Small intestine (tissue), 7 donors: ENCODE data around the gene GLIPR1. TPM values are rescaled to one million over a fixed set of nuclear protein-coding genes. Genes with fewer than 3 reads are reported as not detected.
"Not testable (repeated sequence)": the region's sequence is repeated elsewhere in the genome, so short reads cannot be mapped to it uniquely, and the experiment has no call there.

ENCODE experiments used
- DNase-seq, 2 donors: peaks; one replicate each; pipeline versions ENCODE4 v3.0.0 to v3.0.0-alpha.2; 2013
- FAIRE-seq: peaks from 2 replicates; lab custom pipeline; 2012; peaks lifted over from hg19 to GRCh38; lab: Jason Lieb, UNC
- H3K27ac ChIP-seq, 3 donors: one replicate each; pipeline ENCODE4 v1.5.1; 2013; ENCODE audit warnings: low read length in 2 of 3, mild to moderate bottlenecking in 2 of 3, control low read depth in 1 of 3, inconsistent platforms in 1 of 3, low read depth in 1 of 3, moderate library complexity in 1 of 3
- H3K27me3 ChIP-seq, 3 donors: one replicate each; pipeline ENCODE4 v1.6.1; 2013; ENCODE audit warnings: low read length in 3 of 3, inconsistent platforms in 1 of 3; ENCODE audit not compliant: control insufficient read depth in 3 of 3, insufficient read depth in 3 of 3
- H3K36me3 ChIP-seq, 3 donors: one replicate each; pipeline ENCODE4 v1.6.1; 2013; ENCODE audit warnings: low read length in 3 of 3, inconsistent platforms in 1 of 3, low read depth in 1 of 3, mild to moderate bottlenecking in 1 of 3, moderate library complexity in 1 of 3; ENCODE audit not compliant: control insufficient read depth in 3 of 3, insufficient read depth in 2 of 3
- H3K4me1 ChIP-seq, 3 donors: one replicate each; pipeline ENCODE4 v1.6.1; 2013; ENCODE audit warnings: low read length in 2 of 3, inconsistent platforms in 1 of 3, low read depth in 1 of 3, mild to moderate bottlenecking in 1 of 3, moderate library complexity in 1 of 3; ENCODE audit not compliant: control insufficient read depth in 3 of 3, insufficient read depth in 2 of 3
- H3K4me3 ChIP-seq, 3 donors: one replicate each; pipeline ENCODE4 v1.5.1; 2013; ENCODE audit warnings: low read length in 3 of 3, control low read depth in 1 of 3, inconsistent platforms in 1 of 3, low read depth in 1 of 3, mild to moderate bottlenecking in 1 of 3, moderate library complexity in 1 of 3
- H3K9me3 ChIP-seq, 2 donors: one replicate each; pipeline ENCODE4 v1.6.1; 2013; ENCODE audit warnings: low read depth in 1 of 2, low read length in 1 of 2; ENCODE audit not compliant: control insufficient read depth in 2 of 2, insufficient read depth in 1 of 2
- WGBS, 3 donors: extraction: QIAGEN DNeasy Blood & Tissue Kit; methylation state at CpG; one replicate each; pipeline ENCODE4 v1.1.7; 2013; 5-methylcytosine and 5-hydroxymethylcytosine counted together
- polyA plus RNA-seq, 4 donors: library from polyadenylated mRNA; stranded (reverse) in 3 of 4; unstranded in 1 of 4; fragments of 200-250 nt in 3 of 4; fragments of 120-200 nt in 1 of 4; gene quantifications; one replicate each; pipeline versions ENCODE4 v1.2.1 to v1.2.3, GENCODE V29; 2013
- donor health status: healthy with polysubstance abuse.
- donor health status: control.
- donor health status: control.
- donor health status: Bipolar disorder and iron deficiency.
- donor health status: healthy.

GLIPR1 gene
- polyA plus RNA-seq, 4 donors = 2.5 to 8.1 (median 3.0) TPM

GRCh38 chr12:75442454-75442853 is 38.1 kb upstream of the GLIPR1 start:
- not testable (repeated sequence) for H3K4me3 ChIP-seq, H3K27me3 ChIP-seq, H3K4me1 ChIP-seq, FAIRE-seq, H3K27ac ChIP-seq, H3K36me3 ChIP-seq
- peak; percentile 21 to 26 for DNase-seq
- H3K9me3 ChIP-seq = peaks cover 0 to 28% of the 10 kb centered on the region in 2 donors
- WGBS, 3 donors = 4 to 46% (median 18%) methylated on average over 3 of the region's 3 CpGs

GRCh38 chr12:75443709-75444108 is 36.8 kb upstream of the GLIPR1 start:
- DNase-seq (no peak), FAIRE-seq (no peak)
- Histone ChIP-seq H3K4me3 (no peak overlapping the region), H3K27ac (no peak overlapping the region), H3K4me1 (peaks cover 0 to 3% (median 3%) of the 10 kb centered on the region in 3 donors), H3K27me3 (no peaks in the 10 kb centered on the region), H3K9me3 (peaks cover 0 to 16% of the 10 kb centered on the region in 2 donors), H3K36me3 (no peaks in the 10 kb centered on the region)
- WGBS, 3 donors = 49 to 61% (median 54%) methylated on average over 3 of the region's 3 CpGs

DNA sequence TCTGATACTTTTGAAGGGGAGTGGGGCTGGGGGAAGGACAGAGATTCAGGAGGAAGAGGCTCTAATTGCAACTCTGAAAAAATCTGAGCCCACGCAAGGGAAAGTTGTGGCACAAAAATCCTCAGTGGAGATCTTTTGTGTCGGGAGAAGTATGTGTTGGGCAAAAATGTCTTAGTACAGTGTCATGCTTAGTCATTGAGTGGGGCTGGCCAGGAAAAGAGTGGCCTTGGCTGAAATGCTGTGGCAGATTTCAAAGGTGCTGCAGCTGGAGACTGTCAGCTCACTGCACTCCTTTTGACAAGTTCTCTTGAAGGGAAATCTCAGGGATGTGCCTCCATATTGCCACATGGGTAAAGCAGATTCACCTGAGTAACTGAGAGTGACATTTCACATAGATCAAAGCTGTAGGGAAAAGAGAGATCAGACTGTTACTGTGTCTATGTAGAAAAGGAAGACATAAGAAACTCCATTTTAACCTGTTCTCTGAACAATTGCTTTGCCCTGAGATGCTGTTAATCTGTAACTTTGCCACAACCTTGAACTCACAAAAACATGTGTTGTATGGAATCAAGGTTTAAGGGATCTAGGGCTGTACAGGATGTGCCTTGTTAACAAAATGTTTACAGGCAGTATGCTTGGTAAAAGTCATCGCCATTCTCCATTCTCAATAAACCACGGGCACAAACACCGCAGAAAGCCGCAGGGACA is 36.0 kb upstream of the GLIPR1 start:
- Histone ChIP-seq H3K27me3 (no peaks in the 10 kb centered on the region), H3K4me3 (no peak overlapping the region), H3K4me1 (peaks cover 0 to 3% (median 3%) of the 10 kb centered on the region in 3 donors), H3K36me3 (no peaks in the 10 kb centered on the region), H3K9me3 (peaks cover 0 to 16% of the 10 kb centered on the region in 2 donors), H3K27ac (no peak overlapping the region)
- 88 to 93% (median 89%) methylated on average over 6 of the region's 6 CpGs for WGBS, 3 donors
- DNase-seq = no peak
- no peak for FAIRE-seq

GRCh38 chr12:75445137-75445507 is 35.4 kb upstream of the GLIPR1 start:
- not testable (repeated sequence) for H3K4me1 ChIP-seq, H3K4me3 ChIP-seq, DNase-seq, H3K27ac ChIP-seq, FAIRE-seq, H3K36me3 ChIP-seq, H3K27me3 ChIP-seq
- 72 to 83% (median 77%) methylated on average over 7 of the region's 7 CpGs for WGBS, 3 donors
- peaks cover 0 to 16% of the 10 kb centered on the region in 2 donors for H3K9me3 ChIP-seq

- H3K27ac ChIP-seq = no peak overlapping the region
- H3K27me3 ChIP-seq = no peaks in the 10 kb centered on the region
- H3K4me1 ChIP-seq = peaks cover 0 to 3% (median 3%) of the 10 kb centered on the region in 3 donors
- H3K36me3 ChIP-seq = no peaks in the 10 kb centered on the region
- H3K4me3 ChIP-seq = no peak overlapping the region
- H3K9me3 ChIP-seq = peaks cover 0 to 3% of the 10 kb centered on the region in 2 donors
- FAIRE-seq (no peak), DNase-seq (no peak)
Observed at GRCh38 chr12:75446857-75447256, 33.7 kb upstream of the GLIPR1 start.

DNA sequence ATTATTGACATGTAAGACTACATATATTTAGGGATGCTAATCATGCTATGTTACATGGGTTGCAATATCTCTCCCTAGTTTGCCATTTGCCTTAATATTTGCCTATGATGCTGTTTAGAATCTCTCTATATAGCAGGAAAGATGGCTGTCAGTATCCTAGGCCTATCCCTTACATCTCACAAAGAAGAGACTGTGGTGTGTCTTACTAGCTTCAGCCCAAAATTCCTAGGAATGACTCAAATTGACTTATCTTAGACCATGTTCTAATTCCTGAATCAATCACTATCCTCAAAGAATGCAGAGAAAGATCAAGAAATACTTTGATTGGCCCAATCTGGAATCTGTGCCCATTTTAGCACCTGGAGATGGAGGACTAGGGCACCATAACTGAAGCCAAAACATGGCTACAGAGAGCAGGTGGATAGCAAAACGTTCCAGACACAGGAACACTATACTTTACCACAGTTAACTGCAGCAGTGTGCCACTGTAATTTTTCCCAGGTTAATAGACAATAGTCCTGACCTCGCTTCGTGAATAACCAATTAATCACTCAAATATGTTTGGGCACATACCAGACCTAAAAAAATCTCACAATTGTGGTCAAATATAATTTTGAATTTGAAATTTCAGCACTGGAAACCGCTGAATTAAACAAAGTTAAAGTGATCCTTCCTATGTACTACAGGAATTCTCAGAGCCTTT is 32.7 kb upstream of the GLIPR1 start:
- Histone ChIP-seq H3K4me3 (no peak overlapping the region), H3K27me3 (no peaks in the 10 kb centered on the region), H3K36me3 (no peaks in the 10 kb centered on the region), H3K27ac (no peak overlapping the region), H3K9me3 (no peaks in the 10 kb centered on the region), H3K4me1 (peaks cover 0 to 2% (median under 1%) of the 10 kb centered on the region in 3 donors)
- FAIRE-seq (no peak), DNase-seq (no peak)
- WGBS, 3 donors = 67 to 74% (median 68%) methylated on average over 4 of the region's 4 CpGs

- FAIRE-seq = no peak
- Histone ChIP-seq H3K4me3 (no peak overlapping the region), H3K27me3 (no peaks in the 10 kb centered on the region), H3K27ac (no peak overlapping the region), H3K9me3 (peaks cover 0 to 3% of the 10 kb centered on the region in 2 donors), H3K4me1 (no peaks in the 10 kb centered on the region), H3K36me3 (no peaks in the 10 kb centered on the region)
- no peak for DNase-seq
- 77 to 85% (median 79%) methylated on average over 3 of the region's 3 CpGs for WGBS, 3 donors
Observed at GRCh38 chr12:75452675-75453330, 27.8 kb upstream of the GLIPR1 start.

DNA sequence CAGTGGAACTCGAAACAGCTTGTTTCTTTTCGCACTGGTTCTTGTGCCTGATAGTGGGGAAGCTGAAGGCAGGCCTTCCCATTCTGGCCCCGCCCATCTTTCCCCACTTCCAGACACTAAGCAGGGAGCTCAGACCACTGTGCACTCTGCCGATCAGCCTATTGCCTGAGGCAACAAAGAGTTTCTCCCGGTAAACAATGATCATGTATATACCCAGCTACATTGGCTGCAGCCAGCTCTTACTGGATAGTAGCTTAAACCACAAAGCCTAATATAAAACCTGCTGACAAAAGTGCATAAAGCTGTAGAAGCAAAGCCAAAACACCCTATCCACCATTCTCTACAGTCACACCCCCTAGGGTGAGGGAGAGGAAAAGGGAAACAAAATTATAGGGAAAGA is 24.7 kb upstream of the GLIPR1 start:
- no peak overlapping the region for H3K27ac ChIP-seq
- H3K4me3 ChIP-seq = no peak overlapping the region
- FAIRE-seq (no peak), DNase-seq (no peak)
- WGBS, 3 donors = 80 to 88% (median 83%) methylated on average over 5 of the region's 5 CpGs
- peaks cover 0 to 12% of the 10 kb centered on the region in 2 donors for H3K9me3 ChIP-seq
- H3K36me3 ChIP-seq = no peaks in the 10 kb centered on the region
- H3K27me3 ChIP-seq = no peaks in the 10 kb centered on the region
- H3K4me1 ChIP-seq = no peaks in the 10 kb centered on the region
